ENCODE results near the gene CAMK1D. TPM values are rescaled to one million over a fixed set of nuclear protein-coding genes. Genes with fewer than 3 reads are reported as not detected.

Gene CAMK1D
- total RNA-seq, 1 donor from 2014 or later: 5.2 TPM

- DNase-seq (ENCODE audit: missing footprints) (no peak), ATAC-seq (no peak)
- intact Hi-C loops (cut with DNase I): no loop called here
Measured at GRCh38 chr10:12872577-12872976, 523.2 kb downstream of the CAMK1D start.

- DNase-seq (ENCODE audit: missing footprints) (no peak), ATAC-seq (no peak)
- intact Hi-C loops (cut with DNase I): no loop called here
Measured at GRCh38 chr10:12873172-12873571, 523.8 kb downstream of the CAMK1D start.

- intact Hi-C loops (cut with DNase I): no loop called here
- DNase-seq (ENCODE audit: missing footprints) (no peak), ATAC-seq (no peak)
Measured at GRCh38 chr10:12874501-12874900, 525.2 kb downstream of the CAMK1D start.

GRCh38 chr10:12875100-12875499 lies 525.8 kb downstream of the CAMK1D start:
- peak; percentile 48 for ATAC-seq
- no peak for DNase-seq (ENCODE audit: missing footprints)
- intact Hi-C loops (cut with DNase I): no loop called here

GRCh38 chr10:12876266-12876665 lies 526.9 kb downstream of the CAMK1D start:
- intact Hi-C loops (cut with DNase I): no loop called here
- ATAC-seq: no peak
- DNase-seq (ENCODE audit: missing footprints): no peak

GRCh38 chr10:12877150-12877549 lies 527.8 kb downstream of the CAMK1D start:
- intact Hi-C loops (cut with DNase I): no loop called here
- ATAC-seq (no peak), DNase-seq (ENCODE audit: missing footprints) (no peak)

- intact Hi-C loops (cut with DNase I): no loop called here
- ATAC-seq: no peak
Measured at GRCh38 chr10:12880423-12880822, 531.1 kb downstream of the CAMK1D start.

GRCh38 chr10:12884851-12885250 lies 535.5 kb downstream of the CAMK1D start:
- ATAC-seq: no peak
- intact Hi-C loops (cut with DNase I): no loop called here

More at GRCh38 chr10:12880423-12880822, 531.1 kb downstream of the CAMK1D start:
- no peak for DNase-seq (ENCODE audit: missing footprints)

More at GRCh38 chr10:12884851-12885250, 535.5 kb downstream of the CAMK1D start:
- DNase-seq (ENCODE audit: missing footprints): no peak

Small RNAs within 50 kb of the gene (microRNA-seq; reads per million reads assigned to microRNA genes)
- gene MIR4480 (not detected), gene MIR4481 (not detected), gene MIR548Q (not detected)

Other genes with a start within 250 kb of the CAMK1D start
- gene SEC61A2, start 219.9 kb upstream of the CAMK1D start, total RNA-seq: 10.2 TPM
- 10.1 TPM for gene NUDT5, start 153.7 kb upstream of the CAMK1D start, total RNA-seq
- 48.6 TPM for gene CDC123, start 153.4 kb upstream of the CAMK1D start, total RNA-seq